Measurements from ENCODE around the gene DSCAML1. TPM values are rescaled to one million over a fixed set of nuclear protein-coding genes. Genes with fewer than 3 reads are reported as not detected.

DSCAML1 gene
- total RNA-seq, 1 donor from 2014 or later, result 2.5 TPM

- Mint-ChIP-seq H3K27me3 (ENCODE audit: low read depth) (no peaks in the 10 kb centered on the region), H3K4me1 (no peaks in the 10 kb centered on the region), H3K9me3 (no peaks in the 10 kb centered on the region), H3K36me3 (peaks cover 17% of the 10 kb centered on the region), H3K4me3 (no peak overlapping the region), H3K27ac (no peak overlapping the region)
- TF ChIP-seq CTCF (IDR thresholded peaks at IDR 0.05; ENCODE audit: unreplicated experiment), result no peak
- no peak for DNase-seq (ENCODE audit: low spot score in 2 of 2, unreplicated experiment in 2 of 2)
Measured at GRCh38 chr11:117384045-117384444, 413.0 kb downstream of the DSCAML1 start.

- TF ChIP-seq CTCF (IDR thresholded peaks at IDR 0.05; ENCODE audit: unreplicated experiment), result no peak
- H3K9me3 Mint-ChIP-seq, result no peaks in the 10 kb centered on the region
- no peaks in the 10 kb centered on the region for H3K27me3 Mint-ChIP-seq (ENCODE audit: low read depth)
- DNase-seq (ENCODE audit: low spot score in 2 of 2, unreplicated experiment in 2 of 2), result no peak
- peaks cover 16% of the 10 kb centered on the region for H3K36me3 Mint-ChIP-seq
- no peak overlapping the region for H3K27ac Mint-ChIP-seq
- no peaks in the 10 kb centered on the region for H3K4me1 Mint-ChIP-seq
- H3K4me3 Mint-ChIP-seq, result no peak overlapping the region
Measured at GRCh38 chr11:117382746-117383145, 414.3 kb downstream of the DSCAML1 start.

GRCh38 chr11:117381481-117382387 lies 415.3 kb downstream of the DSCAML1 start:
- no peak for TF ChIP-seq CTCF (IDR thresholded peaks at IDR 0.05; ENCODE audit: unreplicated experiment)
- DNase-seq (ENCODE audit: low spot score in 2 of 2, unreplicated experiment in 2 of 2), result no peak
- no peaks in the 10 kb centered on the region for H3K4me1 Mint-ChIP-seq
- no peaks in the 10 kb centered on the region for H3K27me3 Mint-ChIP-seq (ENCODE audit: low read depth)
- H3K9me3 Mint-ChIP-seq, result no peaks in the 10 kb centered on the region
- H3K36me3 Mint-ChIP-seq, result peaks cover 16% of the 10 kb centered on the region
- H3K4me3 Mint-ChIP-seq, result no peak overlapping the region
- no peak overlapping the region for H3K27ac Mint-ChIP-seq

GRCh38 chr11:117380676-117381075 lies 416.3 kb downstream of the DSCAML1 start:
- no peaks in the 10 kb centered on the region for H3K27me3 Mint-ChIP-seq (ENCODE audit: low read depth)
- H3K4me1 Mint-ChIP-seq, result no peaks in the 10 kb centered on the region
- H3K27ac Mint-ChIP-seq, result no peak overlapping the region
- DNase-seq (ENCODE audit: low spot score in 2 of 2, unreplicated experiment in 2 of 2), result no peak
- no peak overlapping the region for H3K4me3 Mint-ChIP-seq
- peaks cover 24% of the 10 kb centered on the region for H3K36me3 Mint-ChIP-seq
- no peaks in the 10 kb centered on the region for H3K9me3 Mint-ChIP-seq
- TF ChIP-seq CTCF (IDR thresholded peaks at IDR 0.05; ENCODE audit: unreplicated experiment), result no peak

GRCh38 chr11:117378976-117379865 lies 417.8 kb downstream of the DSCAML1 start:
- Mint-ChIP-seq H3K4me3 (no peak overlapping the region), H3K27ac (no peak overlapping the region), H3K9me3 (no peaks in the 10 kb centered on the region), H3K36me3 (peaks cover 30% of the 10 kb centered on the region), H3K4me1 (no peaks in the 10 kb centered on the region), H3K27me3 (ENCODE audit: low read depth) (no peaks in the 10 kb centered on the region)
- no peak for DNase-seq (ENCODE audit: low spot score in 2 of 2, unreplicated experiment in 2 of 2)
- no peak for TF ChIP-seq CTCF (IDR thresholded peaks at IDR 0.05; ENCODE audit: unreplicated experiment)

Other genes with a start within 250 kb of the DSCAML1 start
- gene FXYD2, start 27.5 kb upstream of the DSCAML1 start, total RNA-seq, result 5.7 to 7.1 TPM (median 6.3 TPM) in 3 replicates
- gene FXYD6, start 79.4 kb upstream of the DSCAML1 start, total RNA-seq, result 114 to 125 TPM (median 116 TPM) in 3 replicates
- 10.4 to 11.3 TPM (median 10.9 TPM) in 3 replicates for gene TMPRSS13, start 132.2 kb upstream of the DSCAML1 start, total RNA-seq
- 0.38 to 0.78 TPM (median 0.42 TPM) in 3 replicates for gene IL10RA, start 189.2 kb upstream of the DSCAML1 start, total RNA-seq